T-cell (primary cell): Measurements from ENCODE around the gene ADARB2. TPM values are rescaled to one million over a fixed set of nuclear protein-coding genes. Genes with fewer than 3 reads are reported as not detected.

ENCODE experiments used
- ATAC-seq, 4 experiments: fragments of 200-7000 bp in 3 of 4; fragments of 150-1000 bp in 1 of 4; cut with Tn5 transposase; replicated peaks in 1 of 4; 1 replicate in 3 of 4; 2 replicates in 1 of 4; pipeline ENCODE4 v1.10.0; 2021; ENCODE audit warnings: moderate library complexity in 3 of 4, mild to moderate bottlenecking in 2 of 4, moderate number of reproducible peaks in 1 of 4
- CTCF ChIA-PET, 2 donors: fragments of 300-600 bp; sonication (Branson Sonifier 250); formaldehyde crosslinking; loops; one replicate each; lab custom pipeline; 2022; ENCODE audit warnings: antibody characterized with exemption in 2 of 2; lab: Charles Lee
- POLR2A ChIA-PET, 2 donors: fragments of 300-600 bp; sonication (Branson Sonifier 250); formaldehyde crosslinking; loops; one replicate each; lab custom pipeline; 2022; ENCODE audit warnings: antibody characterized with exemption in 2 of 2; lab: Charles Lee
- DNase-seq, 35 experiments: peaks; one replicate each; pipeline versions ENCODE4 v3.0.0 to v3.0.0-alpha.2; 2013 to 2023
- H3K27ac ChIP-seq: one replicate; pipeline ENCODE4 v1.5.1; 2013; ENCODE audit warnings: low read length
- H3K27me3 ChIP-seq, 2 experiments: replicated peaks in 1 of 2; 1 replicate in 1 of 2; 2 replicates in 1 of 2; pipeline versions ENCODE4 v1.6.1 to v1.7.0; 2013; ENCODE audit warnings: low read length in 1 of 2, mixed read lengths in 1 of 2; ENCODE audit not compliant: control insufficient read depth in 2 of 2, insufficient read depth in 2 of 2; ENCODE audit errors: extremely low read depth in 1 of 2
- H3K36me3 ChIP-seq, 2 donors: 1 replicate in 1 of 2; 2 replicates in 1 of 2; pipeline versions ENCODE4 v1.6.1 to v1.7.0; 2013; ENCODE audit warnings: low read length in 1 of 2; ENCODE audit not compliant: control insufficient read depth in 2 of 2, insufficient read depth in 1 of 2; ENCODE audit errors: extremely low read depth in 1 of 2
- H3K4me1 ChIP-seq, 2 experiments: 1 replicate in 1 of 2; 2 replicates in 1 of 2; pipeline versions ENCODE4 v1.6.1 to v1.7.0; 2013; ENCODE audit warnings: low read length in 2 of 2, mixed read lengths in 1 of 2; ENCODE audit not compliant: insufficient read depth in 2 of 2, control insufficient read depth in 1 of 2; ENCODE audit errors: extremely low read depth in 1 of 2
- H3K4me3 ChIP-seq, 2 donors: 1 replicate in 1 of 2; 2 replicates in 1 of 2; pipeline versions ENCODE4 v1.5.1 to v1.7.0; 2013; ENCODE audit warnings: mild to moderate bottlenecking in 2 of 2, low read length in 1 of 2, moderate library complexity in 1 of 2; ENCODE audit not compliant: control insufficient read depth in 1 of 2; ENCODE audit errors: extremely low read depth in 1 of 2
- H3K9me3 ChIP-seq: 2 replicates; pipeline ENCODE4 v1.7.0; 2013
- H3K27ac Mint-ChIP-seq, 2 donors: one replicate each; pipeline ENCODE4 v1.8.0; 2020 to 2021; ENCODE audit warnings: mild to moderate bottlenecking in 2 of 2, mixed read lengths in 2 of 2
- H3K27me3 Mint-ChIP-seq, 2 donors: one replicate each; pipeline ENCODE4 v1.8.0; 2021 to 2022; ENCODE audit warnings: mixed read lengths in 2 of 2
- H3K36me3 Mint-ChIP-seq: one replicate; pipeline ENCODE4 v1.8.0; 2021; ENCODE audit warnings: mixed read lengths
- H3K4me1 Mint-ChIP-seq, 3 donors: one replicate each; pipeline ENCODE4 v1.8.0; 2020 to 2022; ENCODE audit warnings: mixed read lengths in 3 of 3, mild to moderate bottlenecking in 1 of 3
- H3K4me3 Mint-ChIP-seq, 3 donors: one replicate each; pipeline ENCODE4 v1.8.0; 2020 to 2022; ENCODE audit warnings: mild to moderate bottlenecking in 3 of 3, mixed read lengths in 3 of 3, moderate library complexity in 3 of 3
- H3K9me3 Mint-ChIP-seq, 3 donors: one replicate each; pipeline ENCODE4 v1.8.0; 2020 to 2022; ENCODE audit warnings: mixed read lengths in 3 of 3
- WGBS: methylation state at CpG from one replicate; pipeline ENCODE4 v1.1.5; 2013; ENCODE audit warnings: missing lambda C conversion rate; ENCODE audit not compliant: insufficient coverage; 5-methylcytosine and 5-hydroxymethylcytosine counted together
- total RNA-seq, 35 experiments: library from RNA in 6 of 35; stranded (reverse) in 6 of 35; fragments of 120-200 nt in 1 of 35; gene quantifications; one replicate each; pipeline versions ENCODE4 v1.2.1 to v1.2.4 and lab custom pipeline; 2013 to 2026

The ADARB2 gene
- total RNA-seq, 5 donors from 2014 or later (not counting 1 experiment from before 2014, with no cell fraction given): 0.07 to 4.0 (median 0.41) TPM

DNA sequence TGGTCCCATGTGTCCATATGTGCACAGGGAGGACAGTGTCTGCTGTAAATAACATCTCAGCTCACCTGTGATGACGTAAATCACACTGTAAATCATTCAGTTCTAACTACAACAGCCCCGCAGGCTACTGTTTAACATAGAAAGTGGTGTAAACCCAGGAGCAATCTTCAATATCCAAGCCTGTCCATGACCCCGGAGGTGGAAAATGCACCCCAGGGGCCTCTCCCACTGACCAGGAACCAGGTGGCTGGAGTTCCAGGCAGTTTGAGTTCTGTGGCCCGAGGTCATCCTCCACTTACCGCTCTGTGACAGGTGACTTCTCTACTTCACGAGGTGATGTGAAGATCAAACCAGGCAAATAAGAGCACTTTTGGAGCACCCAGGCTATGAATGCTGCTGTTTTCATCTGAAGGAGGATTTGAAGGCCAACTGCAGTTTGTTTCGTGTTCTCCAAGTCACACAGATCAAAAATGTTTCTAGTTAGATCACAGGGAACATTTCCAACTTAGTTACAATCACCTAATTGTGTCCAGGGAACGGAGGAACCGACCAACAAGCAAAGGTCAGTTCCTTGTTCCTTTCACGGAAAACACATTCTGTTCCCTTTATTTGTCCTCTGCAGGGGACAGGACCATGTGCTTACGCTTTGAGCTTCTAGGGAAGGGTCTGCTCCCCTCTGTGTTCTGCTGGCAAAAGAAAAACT, 549.3 kb downstream of the ADARB2 start:
- H3K27ac Mint-ChIP-seq: no peak overlapping the region
- H3K27me3 Mint-ChIP-seq: peaks cover 0 to 5% of the 10 kb centered on the region in 2 donors

DNA sequence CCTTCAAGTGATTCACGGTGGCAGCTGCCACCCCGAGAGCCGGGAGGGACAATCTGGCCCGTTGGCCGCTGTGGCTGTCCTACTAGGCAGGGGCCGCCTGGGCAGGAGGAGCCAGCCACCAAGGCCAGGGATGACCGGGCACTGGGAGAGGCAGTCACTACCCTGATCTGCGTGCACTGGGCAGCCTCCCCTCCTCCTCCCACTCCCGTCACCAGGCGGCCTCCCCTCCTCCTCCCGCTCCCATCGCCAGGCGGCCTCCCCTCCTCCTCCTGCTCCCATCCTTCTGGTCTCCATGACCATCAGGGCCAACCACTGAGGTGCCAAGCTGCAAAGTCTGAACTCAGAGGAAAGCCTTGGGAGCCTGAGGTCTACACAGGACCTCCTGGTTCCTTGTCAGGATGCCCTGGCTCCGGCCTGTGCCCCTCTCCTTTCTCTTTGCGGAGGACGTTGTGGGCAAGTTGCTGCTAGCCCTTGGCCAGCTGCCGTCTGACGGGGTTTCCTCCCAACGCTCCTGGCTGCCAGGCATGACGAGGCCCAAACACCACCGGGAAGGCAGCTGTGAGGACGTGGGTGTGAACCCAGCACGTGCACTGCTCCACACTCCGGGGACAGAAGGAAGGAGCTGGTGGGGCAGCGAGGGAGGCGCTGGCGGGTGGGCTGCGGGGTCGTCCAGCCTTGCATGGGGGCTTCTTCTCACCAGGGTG, 550.0 kb downstream of the ADARB2 start:
- H3K9me3 Mint-ChIP-seq: no peaks in the 10 kb centered on the region
- POLR2A ChIA-PET: no interaction called here
- WGBS: 87% methylated on average over 27 of the region's 29 CpGs

More for the DNA sequence above, 549.3 kb downstream of the ADARB2 start:
- DNase-seq (no peak), ATAC-seq (no peak)
- Mint-ChIP-seq H3K4me1 (peaks cover 1 to 4% (median 1%) of the 10 kb centered on the region in 3 donors), H3K4me3 (no peak overlapping the region), H3K9me3 (no peaks in the 10 kb centered on the region), H3K36me3 (no peaks in the 10 kb centered on the region)
- Histone ChIP-seq H3K27ac (no peak overlapping the region), H3K36me3 (no peaks in the 10 kb centered on the region), H3K4me3 (no peak overlapping the region), H3K27me3 (peaks cover 0 to 44% of the 10 kb centered on the region in 2 experiments), H3K4me1 (peaks cover 0 to 1% of the 10 kb centered on the region in 2 experiments), H3K9me3 (no peaks in the 10 kb centered on the region)
- POLR2A ChIA-PET: no interaction called here
- 81% methylated on average over 10 of the region's 11 CpGs for WGBS
- CTCF ChIA-PET: interaction anchor here in 1 of 2 donors (0.7 kb wide), 1 partner anchor 238 kb away, joined by 3 read pairs; no protein-coding TSS in a partner anchor

DNA sequence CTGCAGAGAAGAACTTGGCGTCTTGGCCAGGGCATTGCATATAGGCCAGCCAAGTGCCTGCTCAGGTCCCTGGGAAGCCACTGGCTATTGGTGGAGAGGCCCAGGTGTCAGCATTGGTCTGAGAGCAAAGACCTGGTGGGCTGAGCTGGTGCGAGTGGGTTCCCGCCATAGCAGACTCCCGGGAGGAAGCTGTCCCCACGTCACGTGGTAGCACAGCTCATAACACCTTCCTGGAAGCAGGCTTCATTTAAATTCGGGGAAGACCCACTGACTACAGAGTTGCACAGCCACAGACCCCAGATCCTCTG, 550.7 kb downstream of the ADARB2 start:
- H3K27ac Mint-ChIP-seq: no peak overlapping the region
- peaks cover 0 to 49% of the 10 kb centered on the region in 2 experiments for H3K27me3 ChIP-seq
- no peak overlapping the region for H3K4me3 ChIP-seq
- no peaks in the 10 kb centered on the region for H3K4me1 Mint-ChIP-seq
- H3K27me3 Mint-ChIP-seq: peaks cover 0 to 5% of the 10 kb centered on the region in 2 donors
- H3K27ac ChIP-seq: no peak overlapping the region
- H3K36me3 ChIP-seq: no peaks in the 10 kb centered on the region
- 67% methylated on average over 7 of the region's 7 CpGs for WGBS
- DNase-seq (no peak), ATAC-seq (no peak)
- ChIA-PET CTCF (no interaction called here), POLR2A (no interaction called here)
- H3K36me3 Mint-ChIP-seq: no peaks in the 10 kb centered on the region
- no peaks in the 10 kb centered on the region for H3K9me3 Mint-ChIP-seq
- H3K4me3 Mint-ChIP-seq: no peak overlapping the region
- H3K4me1 ChIP-seq: no peaks in the 10 kb centered on the region
- no peaks in the 10 kb centered on the region for H3K9me3 ChIP-seq

More for the DNA sequence above, 550.0 kb downstream of the ADARB2 start:
- DNase-seq: no peak
- Histone ChIP-seq H3K27ac (no peak overlapping the region), H3K4me3 (no peak overlapping the region), H3K27me3 (peaks cover 0 to 49% of the 10 kb centered on the region in 2 experiments), H3K4me1 (no peaks in the 10 kb centered on the region), H3K36me3 (no peaks in the 10 kb centered on the region), H3K9me3 (no peaks in the 10 kb centered on the region)
- peaks cover 0 to 5% of the 10 kb centered on the region in 2 donors for H3K27me3 Mint-ChIP-seq
- peaks cover 0 to under 1% (median 0%) of the 10 kb centered on the region in 3 donors for H3K4me1 Mint-ChIP-seq
- H3K4me3 Mint-ChIP-seq: no peak overlapping the region
- H3K36me3 Mint-ChIP-seq: no peaks in the 10 kb centered on the region
- CTCF ChIA-PET: no interaction called here
- H3K27ac Mint-ChIP-seq: no peak overlapping the region
- ATAC-seq: no peak

DNA sequence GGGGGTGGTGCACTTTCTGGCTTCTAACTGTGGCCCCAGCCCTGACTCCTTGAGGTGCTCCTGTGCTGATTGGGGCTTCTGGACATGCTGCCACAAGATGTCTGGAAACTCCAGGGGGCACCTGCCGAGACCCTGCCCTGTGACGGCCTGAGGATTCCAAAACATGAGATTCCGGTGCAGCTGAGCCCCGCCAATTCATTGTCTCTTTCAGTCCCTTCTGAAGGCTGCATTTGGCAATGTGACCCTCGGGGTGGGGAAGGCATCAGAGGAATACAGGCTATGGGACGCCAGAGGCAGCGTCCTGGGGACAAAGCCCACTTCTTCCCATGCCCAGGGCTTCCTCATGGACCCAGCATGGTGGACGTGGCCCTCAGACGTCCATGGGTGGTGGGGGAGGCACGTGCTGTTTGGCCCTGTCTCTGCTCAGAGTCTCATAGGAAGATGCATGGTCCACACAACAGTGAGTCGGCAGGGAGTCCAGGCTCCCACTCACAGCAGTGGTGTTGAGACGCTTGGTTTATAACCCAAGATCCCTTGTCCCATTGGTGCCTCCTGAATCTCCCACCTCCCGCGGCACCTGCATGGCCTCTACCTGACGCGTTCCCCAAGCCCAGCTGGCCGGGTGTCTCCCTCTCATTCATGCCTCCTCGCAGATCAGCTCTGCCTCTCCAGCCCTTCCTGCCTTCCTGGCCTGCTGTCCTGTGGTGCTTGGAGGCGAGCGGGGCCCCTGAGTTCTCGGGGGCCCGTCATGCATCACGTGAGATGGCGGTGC, 551.2 kb downstream of the ADARB2 start:
- DNase-seq: no peak
- CTCF ChIA-PET: no interaction called here
- WGBS: 82% methylated on average over 24 of the region's 24 CpGs

DNA sequence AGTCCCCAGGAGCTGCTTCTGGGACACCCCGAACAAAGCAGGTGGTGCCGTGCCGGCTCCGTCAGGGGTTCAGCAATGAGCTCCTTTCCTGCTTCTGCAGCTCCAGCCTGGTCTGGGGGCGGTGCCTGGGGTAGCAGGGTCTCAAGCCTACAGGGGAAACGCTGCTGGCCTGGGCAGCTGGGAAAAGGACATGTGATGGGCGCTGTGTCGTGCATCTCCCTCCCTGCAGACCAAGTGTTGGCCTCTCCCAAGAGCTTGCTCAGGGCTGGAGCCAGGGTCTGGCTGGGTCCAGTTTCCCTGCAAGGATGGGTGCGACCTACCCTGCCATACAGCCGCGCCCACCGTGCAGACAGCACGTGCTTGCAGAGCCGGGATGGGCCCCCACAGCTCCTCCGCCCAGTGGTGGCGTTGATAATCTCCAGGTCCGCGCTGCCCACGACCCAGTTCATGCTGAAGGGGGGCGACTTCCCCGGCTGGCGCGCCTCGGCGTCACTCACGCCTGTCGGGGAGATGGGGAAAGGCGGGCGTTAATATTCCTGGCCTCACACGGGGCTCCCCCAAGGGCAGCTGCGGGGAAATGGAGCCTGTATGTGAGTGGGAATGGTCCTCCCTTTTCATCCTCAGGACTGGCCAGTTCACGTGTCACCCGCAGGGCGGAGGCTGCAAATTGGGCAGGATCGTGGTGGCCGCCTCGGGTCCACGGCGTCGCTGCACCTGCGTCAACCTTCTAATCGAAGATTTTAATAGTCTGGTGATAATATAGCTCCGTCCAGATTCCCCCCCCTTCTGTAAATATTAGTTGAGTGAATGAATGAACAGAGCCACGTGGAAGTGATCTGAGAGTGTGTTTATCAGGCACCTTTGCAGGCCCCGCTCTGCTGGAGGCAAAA, 552.5 kb downstream of the ADARB2 start:
- POLR2A ChIA-PET: no interaction called here
- H3K4me3 Mint-ChIP-seq: no peak overlapping the region
- H3K27me3 ChIP-seq: peaks cover 0 to 49% of the 10 kb centered on the region in 2 experiments
- no peaks in the 10 kb centered on the region for H3K4me1 Mint-ChIP-seq
- H3K4me3 ChIP-seq: no peak overlapping the region
- no peak for DNase-seq
- H3K27me3 Mint-ChIP-seq: peaks cover 0 to 8% of the 10 kb centered on the region in 2 donors
- no peaks in the 10 kb centered on the region for H3K4me1 ChIP-seq
- H3K36me3 ChIP-seq: no peaks in the 10 kb centered on the region
- H3K27ac Mint-ChIP-seq: no peak overlapping the region
- H3K9me3 Mint-ChIP-seq: no peaks in the 10 kb centered on the region
- no peaks in the 10 kb centered on the region for H3K9me3 ChIP-seq
- H3K27ac ChIP-seq: no peak overlapping the region
- no peak for ATAC-seq
- CTCF ChIA-PET: interaction anchor here in 1 of 2 donors (0.6 kb wide), 1 partner anchor 68 kb away, joined by 3 read pairs; no protein-coding TSS in a partner anchor
- WGBS: 76% methylated on average over 21 of the region's 45 CpGs
- H3K36me3 Mint-ChIP-seq: no peaks in the 10 kb centered on the region

More for the DNA sequence above, 551.2 kb downstream of the ADARB2 start:
- Histone ChIP-seq H3K4me1 (no peaks in the 10 kb centered on the region), H3K27ac (no peak overlapping the region), H3K9me3 (no peaks in the 10 kb centered on the region), H3K36me3 (no peaks in the 10 kb centered on the region), H3K27me3 (peaks cover 0 to 46% of the 10 kb centered on the region in 2 experiments), H3K4me3 (no peak overlapping the region)
- no peaks in the 10 kb centered on the region for H3K4me1 Mint-ChIP-seq
- no peak overlapping the region for H3K4me3 Mint-ChIP-seq
- H3K36me3 Mint-ChIP-seq: no peaks in the 10 kb centered on the region
- POLR2A ChIA-PET: no interaction called here
- ATAC-seq: no peak
- H3K27ac Mint-ChIP-seq: no peak overlapping the region
- H3K9me3 Mint-ChIP-seq: no peaks in the 10 kb centered on the region
- H3K27me3 Mint-ChIP-seq: peaks cover 0 to 5% of the 10 kb centered on the region in 2 donors
